PC-3 (cell line): ENCODE results near the gene LDHD.

Experiments
- CTCF ChIP-seq: fragments of 300-600 bp; sonication (generic); conservative IDR thresholded peaks from 2 replicates; pipeline ENCODE4 v1.5.1; 2017; ENCODE audit warnings: antibody characterized with exemption, low read depth, mild to moderate bottlenecking, low read length
- EZH2 ChIP-seq: fragments of 300-600 bp; sonication (generic); IDR thresholded peaks from one replicate; pipeline ENCODE4 v1.6.1; 2017; ENCODE audit warnings: antibody characterized with exemption, mild to moderate bottlenecking, low read length; ENCODE audit not compliant: unreplicated experiment

- TF ChIP-seq CTCF (no peak), EZH2 (no peak)
Measured at GRCh38 chr16:75101635-75102034, 14.9 kb downstream of the LDHD start.
